ENCODE measurements around the gene TM9SF3.

The TM9SF3 gene

GRCh38 chr10:96470116-96470743, 116.6 kb downstream of the TM9SF3 start:
- DNase-seq (ENCODE audit: low read depth in 2 of 2): no peak

DNA sequence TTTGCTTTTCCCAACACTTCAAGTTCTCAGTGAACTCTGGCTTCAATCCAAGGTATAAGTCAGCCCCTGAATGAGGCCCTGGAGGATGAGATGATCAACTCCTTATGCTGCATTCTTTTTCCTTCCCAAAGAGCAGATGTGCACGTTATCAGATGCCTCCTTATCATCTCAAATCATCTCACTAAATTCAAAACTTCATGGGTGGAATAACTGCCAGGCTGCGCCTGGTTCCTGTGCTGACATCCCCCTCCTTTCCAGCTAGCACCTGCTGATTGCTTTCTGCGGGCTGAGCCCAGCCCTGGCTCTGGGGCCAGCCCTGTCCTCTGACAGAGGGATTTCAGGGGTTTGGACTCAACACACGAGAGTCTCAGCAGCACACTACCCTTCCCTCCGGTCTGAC, 118.0 kb downstream of the TM9SF3 start:
- no peak for DNase-seq (ENCODE audit: low read depth in 2 of 2)
